Hepatic stellate cell (primary cell): ENCODE data around the gene TRIM49C.
"Not testable (repeated sequence)": the region's sequence is repeated elsewhere in the genome, so short reads cannot be mapped to it uniquely, and the experiment has no call there.

ENCODE experiments used
- DNase-seq: peaks from one replicate; pipeline ENCODE4 v3.0.0; 2011; ENCODE audit warnings: low spot score

The TRIM49C gene, protein sequence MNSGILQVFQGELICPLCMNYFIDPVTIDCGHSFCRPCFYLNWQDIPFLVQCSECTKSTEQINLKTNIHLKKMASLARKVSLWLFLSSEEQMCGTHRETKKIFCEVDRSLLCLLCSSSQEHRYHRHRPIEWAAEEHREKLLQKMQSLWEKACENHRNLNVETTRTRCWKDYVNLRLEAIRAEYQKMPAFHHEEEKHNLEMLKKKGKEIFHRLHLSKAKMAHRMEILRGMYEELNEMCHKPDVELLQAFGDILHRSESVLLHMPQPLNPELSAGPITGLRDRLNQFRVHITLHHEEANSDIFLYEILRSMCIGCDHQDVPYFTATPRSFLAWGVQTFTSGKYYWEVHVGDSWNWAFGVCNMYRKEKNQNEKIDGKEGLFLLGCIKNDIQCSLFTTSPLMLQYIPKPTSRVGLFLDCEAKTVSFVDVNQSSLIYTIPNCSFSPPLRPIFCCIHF

DNA sequence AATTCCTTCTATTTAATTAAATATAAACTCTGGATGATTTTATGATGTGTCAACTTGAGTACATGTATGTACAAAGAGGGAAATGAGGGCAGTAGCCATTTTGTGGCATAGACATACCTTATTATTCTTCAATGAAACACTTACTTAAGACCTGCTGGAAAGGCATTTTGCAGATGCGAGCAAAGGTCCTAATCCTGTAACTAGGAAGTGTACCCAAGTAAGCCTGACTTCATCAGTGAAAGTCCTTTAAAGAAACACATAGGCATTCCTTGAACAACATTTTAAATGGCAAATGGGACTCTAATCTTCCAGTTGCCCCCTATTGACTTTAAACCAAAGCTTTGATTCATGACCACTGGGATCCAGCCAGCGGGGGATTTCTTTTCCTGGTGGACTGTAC, at the start of gene TRIM49C:
Gene TRIM49C, plus strand, starts transcription at position 301 of the 400 bp plus-strand sequence. CDS start 4,106 bp downstream, outside the sequence.
- DNase-seq: not testable (repeated sequence)

DNA sequence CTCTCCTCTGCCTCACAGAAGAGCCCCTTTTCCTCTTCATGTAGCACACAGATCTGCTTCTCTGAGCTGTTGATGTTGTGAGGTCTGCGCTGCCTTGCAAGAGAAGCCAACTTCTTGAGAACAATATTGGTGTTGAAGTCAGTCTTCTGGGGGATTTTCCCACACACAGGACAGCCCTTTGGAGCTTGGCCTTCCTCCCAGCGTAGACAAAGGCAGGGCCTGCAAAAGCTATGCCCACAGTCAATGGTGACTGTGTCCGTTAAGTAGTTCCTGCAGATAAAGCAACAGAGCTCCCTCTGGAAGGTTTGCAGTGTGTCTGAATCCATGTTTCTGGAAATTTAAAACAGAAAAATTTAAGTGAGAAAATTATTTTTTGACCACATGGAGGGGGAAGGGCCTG, 6.7 kb upstream of the TRIM49C start:
- DNase-seq: not testable (repeated sequence)

GRCh38 chr11:90051591-90052209, 20.8 kb downstream of the TRIM49C start:
- not testable (repeated sequence) for DNase-seq

DNA sequence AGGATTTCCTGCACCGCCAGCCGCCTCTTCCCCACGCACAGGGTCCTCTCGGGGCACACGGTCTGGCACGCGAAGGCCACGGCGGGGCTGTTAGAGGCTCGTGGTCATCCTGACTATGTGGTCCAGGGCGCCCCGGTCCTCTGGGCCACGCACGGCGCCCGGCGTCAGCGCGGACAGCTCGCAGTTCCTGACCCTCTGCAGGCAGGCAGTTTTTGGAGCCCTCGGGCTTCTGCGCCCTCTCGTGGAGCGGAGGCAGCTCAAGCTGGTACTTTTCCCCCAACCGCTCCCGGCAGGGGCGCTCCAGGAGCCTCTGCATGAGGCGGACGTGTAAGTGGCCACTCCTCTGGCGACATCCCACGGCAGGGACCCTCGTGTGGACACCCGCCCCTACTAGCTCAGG, 21.4 kb downstream of the TRIM49C start:
- not testable (repeated sequence) for DNase-seq

- DNase-seq: not testable (repeated sequence)
These were observed 22.6 kb downstream of the TRIM49C start for GRCh38 chr11:90053545-90053944.

- DNase-seq: not testable (repeated sequence)
These were observed 54.7 kb downstream of the TRIM49C start, which contains the start of gene UBTFL1 for GRCh38 chr11:90085650-90086049. TSS of gene UBTFL1 (plus strand) at chr11:90085950. CDS start at chr11:90085950, 0 bp downstream.

DNA sequence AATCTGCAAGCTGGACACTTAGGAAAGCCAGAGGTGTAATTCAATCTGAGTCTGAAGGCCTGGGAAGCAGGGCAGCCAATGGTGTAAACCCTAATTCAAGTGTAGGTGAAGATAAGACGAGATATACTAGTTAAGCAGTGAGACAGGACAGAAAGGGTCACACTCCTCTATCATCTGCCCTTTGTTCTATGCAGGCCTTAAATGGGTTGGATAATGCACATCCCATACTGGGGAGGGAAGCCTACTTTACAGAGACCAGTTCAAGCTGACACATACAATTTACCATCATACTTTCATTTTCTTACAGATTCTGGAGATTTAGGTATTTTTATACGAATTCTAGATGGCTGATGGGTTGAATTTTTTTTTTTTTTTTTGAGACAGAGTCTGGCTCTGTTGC, 57.8 kb downstream of the TRIM49C start:
- DNase-seq: not testable (repeated sequence)
